IMR-90 (cell line): ENCODE results near the gene MDC1. TPM values are rescaled to one million over a fixed set of nuclear protein-coding genes. Genes with fewer than 3 reads are reported as not detected.

ENCODE experiments used
- ATAC-seq: fragments of 200-7000 bp; cut with Tn5 transposase; 2 replicates; pipeline ENCODE4 v1.9.1; 2020; ENCODE audit warnings: low read depth, mild to moderate bottlenecking, moderate library complexity
- BruUV-seq: library from RNA; stranded (reverse); fragments of 400-500 nt; replicated peaks from 2 replicates; lab custom pipeline; 2021; lab: Mats Ljungman, UMichigan
- CTCF ChIA-PET: fragments of 300-600 bp; formaldehyde crosslinking; extraction: SDS; loops from one replicate; lab custom pipeline; 2021; ENCODE audit warnings: antibody characterized with exemption; lab: Yijun Ruan, JAX
- POLR2A ChIA-PET: fragments of 300-600 bp; sonication (Branson Sonifier 250); formaldehyde crosslinking; loops from one replicate; lab custom pipeline; 2022; ENCODE audit warnings: antibody characterized with exemption; ENCODE audit not compliant: unreplicated experiment; lab: Charles Lee
- DNase-seq: peaks from one replicate; pipeline ENCODE4 v3.0.0; 2013
- H2AFZ ChIP-seq: replicated peaks from 2 replicates; pipeline ENCODE3; 2013; ENCODE audit warnings: low read length, mild to moderate bottlenecking; ENCODE audit not compliant: poor library complexity
- H2AK5ac ChIP-seq: 2 replicates; pipeline ENCODE4 v1.6.1; 2013; ENCODE audit warnings: low read depth, low read length, inconsistent platforms
- H2AK9ac ChIP-seq: replicated peaks from 2 replicates; pipeline ENCODE3; 2013; ENCODE audit warnings: mild to moderate bottlenecking, low read depth, low read length, moderate library complexity; ENCODE audit not compliant: poor library complexity
- H2BK120ac ChIP-seq: 2 replicates; pipeline ENCODE4 v1.6.1; 2013; ENCODE audit warnings: low read depth, low read length, inconsistent platforms
- H2BK15ac ChIP-seq: 3 replicates; pipeline ENCODE4 v1.6.1; 2013; ENCODE audit warnings: low read depth, low read length, inconsistent platforms
- H2BK20ac ChIP-seq: 2 replicates; pipeline ENCODE4 v1.6.1; 2013; ENCODE audit warnings: low read depth, mild to moderate bottlenecking, inconsistent platforms, low read length, moderate library complexity
- H2BK5ac ChIP-seq: 2 replicates; pipeline ENCODE4 v1.6.1; 2013; ENCODE audit warnings: mild to moderate bottlenecking, low read depth, low read length, inconsistent platforms; ENCODE audit not compliant: poor library complexity, severe bottlenecking
- H3K14ac ChIP-seq: replicated peaks from 2 replicates; pipeline ENCODE4 v1.6.1; 2013; ENCODE audit warnings: low read depth, low read length, inconsistent platforms
- H3K18ac ChIP-seq: 2 replicates; pipeline ENCODE4 v1.6.1; 2013; ENCODE audit warnings: low read depth, low read length, control low read depth
- H3K23ac ChIP-seq: 2 replicates; pipeline ENCODE4 v1.6.1; 2013; ENCODE audit warnings: low read depth, low read length, inconsistent platforms
- H3K27ac ChIP-seq: 2 replicates; pipeline ENCODE4 v1.5.1; 2013; ENCODE audit warnings: mild to moderate bottlenecking, control low read depth, low read length; ENCODE audit not compliant: insufficient read depth
- H3K27me3 ChIP-seq: 2 replicates; pipeline ENCODE4 v1.6.1; 2013; ENCODE audit warnings: low read length; ENCODE audit not compliant: control insufficient read depth, insufficient read depth
- H3K36me3 ChIP-seq: 2 replicates; pipeline ENCODE4 v1.6.1; 2013; ENCODE audit warnings: low read length, mixed read lengths; ENCODE audit not compliant: control insufficient read depth, insufficient read depth
- H3K4ac ChIP-seq: 2 replicates; pipeline ENCODE4 v1.6.1; 2013; ENCODE audit warnings: low read depth, low read length, inconsistent platforms
- H3K4me1 ChIP-seq: 2 replicates; pipeline ENCODE4 v1.6.1; 2013; ENCODE audit warnings: low read length, mixed read lengths; ENCODE audit not compliant: control insufficient read depth, insufficient read depth
- H3K4me2 ChIP-seq: 2 replicates; pipeline ENCODE4 v1.6.1; 2013; ENCODE audit warnings: low read depth, mild to moderate bottlenecking, control low read depth, low read length, moderate library complexity
- H3K4me3 ChIP-seq: 2 replicates; pipeline ENCODE4 v1.5.1; 2013; ENCODE audit warnings: low read depth, mild to moderate bottlenecking, control low read depth, low read length, moderate library complexity; ENCODE audit not compliant: insufficient read depth
- H3K56ac ChIP-seq: 2 replicates; pipeline ENCODE4 v1.6.1; 2013; ENCODE audit warnings: low read length, inconsistent platforms; ENCODE audit not compliant: insufficient read depth; ENCODE audit errors: extremely low read depth
- H3K79me1 ChIP-seq, 2 experiments: 2 replicates each; pipeline ENCODE4 v1.6.1; 2013; ENCODE audit warnings: low read length in 2 of 2, inconsistent platforms in 1 of 2, low read depth in 1 of 2
- H3K9ac ChIP-seq: 2 replicates; pipeline ENCODE4 v1.6.1; 2013; ENCODE audit warnings: low read depth, low read length, control low read depth
- H3K9me1 ChIP-seq: 2 replicates; pipeline ENCODE4 v1.6.1; 2013; ENCODE audit warnings: low read length, inconsistent platforms; ENCODE audit not compliant: insufficient read depth
- H3K9me3 ChIP-seq: 2 replicates; pipeline ENCODE4 v1.6.1; 2013; ENCODE audit warnings: low read length; ENCODE audit not compliant: control insufficient read depth, insufficient read depth
- H4K20me1 ChIP-seq: 2 replicates; pipeline ENCODE4 v1.6.1; 2013; ENCODE audit warnings: low read length, inconsistent platforms; ENCODE audit not compliant: insufficient read depth
- H4K5ac ChIP-seq: 2 replicates; pipeline ENCODE4 v1.6.1; 2013; ENCODE audit warnings: mild to moderate bottlenecking, low read depth, low read length, control low read depth
- H4K8ac ChIP-seq, 2 experiments: 2 replicates each; pipeline ENCODE4 v1.6.1; 2013; ENCODE audit warnings: low read depth in 2 of 2, low read length in 2 of 2, control low read depth in 1 of 2, inconsistent platforms in 1 of 2
- H4K91ac ChIP-seq: 2 replicates; pipeline ENCODE4 v1.6.1; 2013; ENCODE audit warnings: low read depth, low read length, inconsistent platforms; ENCODE audit not compliant: insufficient read depth
- BHLHE40 ChIP-seq: fragments of 150-350 bp; IDR thresholded peaks from 2 replicates; pipeline ENCODE4 v1.6.1; 2016; ENCODE audit warnings: mild to moderate bottlenecking, low read depth, low read length
- CEBPB ChIP-seq: IDR thresholded peaks from 2 replicates; pipeline ENCODE4 v1.6.1; 2012; ENCODE audit warnings: low read depth, low read length, improper control_type of control experiment
- CHD1 ChIP-seq: IDR thresholded peaks from 2 replicates; pipeline ENCODE4 v1.6.1; 2012; ENCODE audit warnings: low read depth, low read length, improper control_type of control experiment
- ELK1 ChIP-seq: fragments of 150-350 bp; IDR thresholded peaks from 2 replicates; pipeline ENCODE4 v1.6.1; 2016; ENCODE audit warnings: low read depth, mild to moderate bottlenecking, low read length, moderate library complexity, borderline replicate concordance
- FOS ChIP-seq: fragments of 150-350 bp; IDR thresholded peaks from 2 replicates; pipeline ENCODE4 v1.6.1; 2016; ENCODE audit warnings: low read depth, low read length
- MAFK ChIP-seq: IDR thresholded peaks from 2 replicates; pipeline ENCODE4 v1.6.1; 2012; ENCODE audit warnings: low read depth, low read length, improper control_type of control experiment
- MAZ ChIP-seq: IDR thresholded peaks from 2 replicates; pipeline ENCODE4 v1.6.1; 2012; ENCODE audit warnings: low read depth, mild to moderate bottlenecking, low read length, improper control_type of control experiment, moderate library complexity, borderline replicate concordance
- NFE2L2 ChIP-seq: fragments of 150-350 bp; IDR thresholded peaks from 2 replicates; pipeline ENCODE4 v1.6.1; 2016; ENCODE audit warnings: low read depth, mild to moderate bottlenecking, low read length
- POLR2A ChIP-seq: IDR thresholded peaks from 2 replicates; pipeline ENCODE4 v1.6.1; 2012; ENCODE audit warnings: mild to moderate bottlenecking, low read depth, low read length
- RAD21 ChIP-seq: IDR thresholded peaks from 2 replicates; pipeline ENCODE4 v1.6.1; 2012; ENCODE audit warnings: low read length, improper control_type of control experiment
- RCOR1 ChIP-seq: IDR thresholded peaks from 2 replicates; pipeline ENCODE4 v1.6.1; 2012; ENCODE audit warnings: mild to moderate bottlenecking, low read length, improper control_type of control experiment; ENCODE audit not compliant: insufficient replicate concordance
- RFX5 ChIP-seq: IDR thresholded peaks from 2 replicates; pipeline ENCODE4 v1.8.0; 2012; ENCODE audit warnings: low read depth, mild to moderate bottlenecking, low read length, moderate library complexity
- SMC3 ChIP-seq: fragments of 150-350 bp; IDR thresholded peaks from 2 replicates; pipeline ENCODE4 v1.6.1; 2016; ENCODE audit warnings: low read depth, mild to moderate bottlenecking, antibody characterized with exemption, low read length, moderate library complexity
- USF2 ChIP-seq: fragments of 150-350 bp; IDR thresholded peaks from 2 replicates; pipeline ENCODE4 v1.6.1; 2017; ENCODE audit warnings: mild to moderate bottlenecking, antibody characterized with exemption, low read length, low read depth
- WGBS, 2 experiments: methylation state at CpG; one replicate each; pipeline versions ENCODE4 v1.1.5 to v1.1.7; 2013; ENCODE audit warnings: missing lambda C conversion rate in 2 of 2; ENCODE audit not compliant: insufficient read length in 1 of 2; ENCODE audit errors: extremely low coverage in 2 of 2; 5-methylcytosine and 5-hydroxymethylcytosine counted together
- dilution Hi-C: fragments of 300-500 bp; cut with HindIII; formaldehyde crosslinking; loops from one replicate; pipeline ENCODE4 v1.14.3; 2018; ENCODE audit warnings: low sequenced_read_pairs; ENCODE audit not compliant: unreplicated experiment
- in situ Hi-C: fragments of 300-500 bp; cut with MboI; formaldehyde crosslinking; loops from 3 replicates; pipeline ENCODE4 v1.14.3; 2019; ENCODE audit warnings: low sequenced_read_pairs, inconsistent platforms, mixed read lengths
- intact Hi-C: fragments of 100-400 bp; cut with micrococcal nuclease; formaldehyde crosslinking; loops from 2 replicates; pipeline ENCODE4 v1.10.0; 2022
- polyA plus RNA-seq, 3 experiments: library from polyadenylated mRNA; depleted of rRNA; stranded (reverse); fragments of >200 nt; gene quantifications; 2 replicates each; pipeline ENCODE4 v1.2.3, GENCODE V29; 2012; ENCODE audit warnings: low replicate concordance in 1 of 3
- total RNA-seq: library from RNA; depleted of rRNA; stranded (reverse); fragments of >200 nt; gene quantifications from 2 replicates; pipeline ENCODE4 v1.2.3, GENCODE V29; 2012

The MDC1 gene
- total and polyA plus RNA-seq, 2 of the 4 experiments (the other 2 are of a cell fraction), result 4.5 to 12.1 TPM

DNA sequence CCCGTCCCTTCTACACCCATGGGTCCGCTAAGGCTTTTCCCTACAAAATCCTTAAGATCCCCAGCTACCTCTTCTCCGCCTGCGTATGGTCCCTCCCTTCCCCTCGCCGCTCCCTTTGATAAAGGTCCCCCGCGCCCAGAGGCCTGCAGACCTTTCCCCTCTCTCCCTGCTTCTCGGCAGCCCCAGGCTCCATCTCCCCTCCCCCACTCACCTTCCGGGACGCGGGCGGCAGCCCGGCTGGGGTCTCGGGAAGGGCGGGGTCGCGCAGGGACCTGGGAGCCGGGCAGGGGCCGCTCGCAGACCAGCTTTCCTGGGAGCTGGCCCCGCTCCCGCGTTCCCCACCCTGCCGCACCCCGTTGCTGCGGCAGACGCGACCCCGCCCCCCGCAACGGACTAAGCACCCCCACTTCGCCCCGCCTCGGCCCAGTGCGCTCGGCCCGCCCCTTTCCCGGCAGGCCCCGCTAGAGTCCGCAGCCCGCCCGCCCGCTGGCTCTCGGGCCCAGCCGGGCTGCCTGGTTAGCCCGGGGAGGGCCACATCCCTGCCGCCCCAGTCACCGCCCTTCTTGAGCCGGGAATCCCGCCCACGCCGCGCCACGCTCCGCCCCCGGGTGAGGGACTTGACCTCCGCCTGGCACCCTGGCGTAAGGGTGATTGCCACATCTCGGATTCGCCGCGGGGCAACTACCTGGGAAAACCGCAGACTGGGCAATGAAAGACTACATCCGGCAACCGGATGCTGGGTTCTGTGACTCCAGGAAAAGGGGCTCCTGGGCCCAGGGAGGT lies 25.4 kb upstream of the MDC1 start, which contains the start of gene FLOT1:
FLOT1 (minus strand) TSS at position 372 of the 783 bp plus-strand sequence. CDS start 498 bp downstream, outside the sequence.
- DNase-seq (peak; percentile 93), ATAC-seq (peak; percentile 83)
- peak within 1 kb of the TSS; percentile 99 for H3K9ac ChIP-seq
- BruUV-seq, result no TSS peak
- intact Hi-C loops, result loop anchor here (1.0 to 5.0 kb wide), 4 partner anchors 39 to 345 kb away; no protein-coding TSS in a partner anchor
- H3K14ac ChIP-seq, result peak within 1 kb of the TSS; percentile 100
- dilution Hi-C loops, result no loop called here
- peak within 1 kb of the TSS; percentile 99 for H3K23ac ChIP-seq
- in situ Hi-C loops, result loop anchor here (5.0 kb wide), 3 partner anchors 40 to 335 kb away; no protein-coding TSS in a partner anchor
- H3K79me1 ChIP-seq, result peaks cover 33 to 69% of the 10 kb centered on the region in 2 experiments
- H3K4ac ChIP-seq, result peak within 1 kb of the TSS; percentile 100
- H3K56ac ChIP-seq, result peak within 1 kb of the TSS; percentile 98
- H2AK5ac ChIP-seq, result peak within 1 kb of the TSS; percentile 98
- H3K27me3 ChIP-seq, result no peaks in the 10 kb centered on the region
- H3K4me3 ChIP-seq, result peak within 1 kb of the TSS; percentile 96
- peaks cover 18% of the 10 kb centered on the region for H3K9me1 ChIP-seq
- peaks cover 41% of the 10 kb centered on the region for H3K36me3 ChIP-seq
- no peaks in the 10 kb centered on the region for H3K9me3 ChIP-seq
- ChIA-PET CTCF (interaction anchor here (1.2 kb wide), 1 partner anchor 10 kb away, joined by 3 read pairs; no protein-coding TSS in a partner anchor), POLR2A (interaction anchor here (0.5 to 3.2 kb wide), 6 partner anchors 10 to 146 kb away, joined by 3 to 19 read pairs (median 4); no protein-coding TSS in a partner anchor)
- peak within 1 kb of the TSS; percentile 98 for H4K91ac ChIP-seq
- H2AK9ac ChIP-seq, result peak within 1 kb of the TSS; percentile 99
- H3K4me2 ChIP-seq, result peak within 1 kb of the TSS; percentile 92
- peak within 1 kb of the TSS; percentile 87 for H4K5ac ChIP-seq
- H3K27ac ChIP-seq, result peak within 1 kb of the TSS; percentile 98
- H2BK120ac ChIP-seq, result peak within 1 kb of the TSS; percentile 92
- H2BK20ac ChIP-seq, result peak within 1 kb of the TSS; percentile 78
- H4K20me1 ChIP-seq, result peaks cover 21% of the 10 kb centered on the region
- H2AFZ ChIP-seq, result peak within 1 kb of the TSS; percentile 76
- H3K18ac ChIP-seq, result peak within 1 kb of the TSS; percentile 96
- H4K8ac ChIP-seq, result peak within 1 kb of the TSS; percentile 92 to 98
- WGBS, 2 experiments, result 0% methylated on average over 41 of the region's 66 CpGs; no CpG with 5 or more reads in 1 of the 2 experiments
- H3K4me1 ChIP-seq, result peaks cover 18% of the 10 kb centered on the region
- peak within 1 kb of the TSS; percentile 79; the same call in 2 of the 3 replicates for H2BK15ac ChIP-seq
- peak within 1 kb of the TSS; percentile 96 for H2BK5ac ChIP-seq
- TF ChIP-seq MAFK, result no peak
- TF ChIP-seq USF2, result peak; percentile 46; the same call in 1 of the 2 replicates
- peak; percentile 60 for TF ChIP-seq POLR2A
- no peak for TF ChIP-seq RCOR1
- TF ChIP-seq BHLHE40, result no peak; the same call in 1 of the 2 replicates
- TF ChIP-seq CEBPB, result peak; percentile 96
- no peak for TF ChIP-seq NFE2L2
- TF ChIP-seq CHD1, result peak; percentile 4; the same call in 1 of the 2 replicates
- TF ChIP-seq SMC3, result peak; percentile 3
- peak; percentile 77; the same call in 1 of the 2 replicates for TF ChIP-seq MAZ
- 0 out of 2 replicates have a peak, but pooled peaks have one; percentile 9 for TF ChIP-seq RAD21
- no peak for TF ChIP-seq ELK1
- no peak for TF ChIP-seq FOS
- TF ChIP-seq RFX5, result no peak
